Activated T-helper 1 cell treated with Interleukin-2 at 50 U/mL for 16 hours (primary cell): Measurements from ENCODE around the gene MOBP.
"Not testable (repeated sequence)": the region's sequence is repeated elsewhere in the genome, so short reads cannot be mapped to it uniquely, and the experiment has no call there.

Experiments used
- DNase-seq: peaks from one replicate; pipeline ENCODE4 v3.0.0-alpha.2; 2020; ENCODE audit warnings: low read depth

MOBP gene

DNA sequence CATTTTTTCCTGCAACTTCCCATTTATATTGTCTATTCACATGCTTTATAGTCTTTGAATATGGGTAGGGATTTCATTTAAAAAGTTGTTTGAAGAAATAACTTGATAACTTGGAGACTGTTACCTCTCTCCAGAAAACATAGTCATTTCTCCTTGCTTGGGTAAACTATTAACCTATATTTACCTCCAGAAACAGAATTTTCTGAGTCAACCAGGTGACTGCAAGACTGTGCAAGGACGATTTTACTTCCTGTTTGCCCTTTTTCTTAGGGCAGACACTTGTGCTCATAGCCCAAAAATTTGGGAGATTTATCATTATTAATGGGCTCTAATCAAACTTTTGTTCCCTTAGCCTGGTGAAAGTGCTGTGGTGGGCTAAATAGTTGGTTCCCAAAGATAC, 14.3 kb upstream of the MOBP start:
- no peak for DNase-seq

GRCh38 chr3:39453872-39454271, 13.6 kb upstream of the MOBP start:
- not testable (repeated sequence) for DNase-seq

GRCh38 chr3:39454591-39455217, 12.8 kb upstream of the MOBP start:
- DNase-seq = no peak

DNA sequence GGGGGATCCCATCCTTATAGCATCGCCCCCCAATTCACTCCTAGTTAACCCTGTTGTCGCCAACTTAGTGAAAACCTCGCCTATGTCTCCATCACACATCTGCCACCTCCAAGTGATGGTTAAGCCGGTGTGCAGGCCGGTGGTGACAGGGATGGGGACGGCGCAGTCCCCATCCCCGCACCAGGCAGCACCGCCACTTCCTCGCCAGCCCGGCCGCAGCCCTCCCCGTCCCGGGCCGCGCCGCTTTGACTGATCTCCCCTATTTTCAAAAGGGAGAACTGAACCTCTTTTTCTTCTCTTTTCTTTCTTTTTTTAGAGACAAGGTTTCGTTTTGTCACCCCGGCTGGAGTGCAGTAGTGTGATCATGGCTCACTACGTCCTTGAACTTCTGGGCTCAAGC, 11.3 kb upstream of the MOBP start:
- DNase-seq = no peak

DNA sequence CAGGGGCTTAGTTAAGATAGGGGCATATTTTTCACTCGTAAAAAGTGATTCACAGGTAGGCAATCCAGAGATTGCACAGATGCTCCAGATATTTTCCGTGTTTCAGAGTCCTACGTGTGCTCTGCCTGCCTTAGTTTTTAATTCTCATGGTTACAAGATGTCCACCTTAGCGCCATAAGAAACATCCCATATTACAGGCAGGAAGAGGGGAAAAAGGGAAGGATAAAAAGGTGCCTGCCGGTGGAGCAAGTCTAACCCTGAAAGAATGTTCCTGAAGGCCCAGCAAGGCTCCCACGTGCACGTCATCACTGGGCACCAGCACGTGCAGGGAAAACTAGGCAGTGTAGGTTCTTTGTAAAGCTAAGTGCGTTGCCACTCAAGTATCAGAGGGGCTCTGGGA, 10.1 kb upstream of the MOBP start:
- DNase-seq = no peak

GRCh38 chr3:39458579-39458978, 8.9 kb upstream of the MOBP start:
- not testable (repeated sequence) for DNase-seq

GRCh38 chr3:39460677-39461076, 6.8 kb upstream of the MOBP start:
- DNase-seq = no peak

DNA sequence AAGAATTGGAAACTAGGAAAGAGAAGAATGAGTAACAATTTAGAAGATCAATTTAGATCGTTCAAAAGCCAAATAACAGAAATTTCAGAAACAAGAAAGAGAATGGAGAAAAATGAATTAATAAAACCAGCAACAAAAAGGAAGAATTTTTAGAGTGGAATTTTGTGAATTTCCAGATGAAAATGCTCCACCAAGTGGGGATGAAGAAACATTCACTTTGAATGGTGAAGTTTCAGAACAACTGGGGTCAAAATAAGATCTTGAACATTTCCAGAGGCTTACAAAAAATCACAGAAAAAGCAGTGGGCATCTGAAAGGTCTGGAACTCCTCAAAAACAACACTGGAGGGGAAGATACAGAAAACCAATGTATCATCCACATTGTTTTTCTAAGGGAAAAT, 4.2 kb upstream of the MOBP start:
- no peak for DNase-seq

DNA sequence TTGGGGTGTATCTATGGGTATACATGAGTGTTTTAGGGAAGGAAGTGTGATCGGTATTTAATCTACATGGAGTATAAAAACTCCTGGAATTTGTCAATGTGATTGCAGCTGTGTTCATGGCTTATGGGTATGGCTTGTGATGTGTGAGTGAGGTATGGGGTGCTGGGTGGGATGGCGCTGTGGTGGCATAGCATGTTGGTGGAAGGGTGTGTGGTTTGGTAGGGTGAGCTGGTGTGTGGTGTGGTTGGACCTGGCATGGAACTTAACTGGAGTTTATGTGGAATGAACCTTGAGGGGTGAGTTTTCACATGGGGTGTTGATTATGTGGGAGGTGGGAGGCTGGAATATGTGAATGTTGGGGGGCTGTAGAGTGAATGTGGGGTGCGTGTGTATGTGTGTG, 492 bp upstream of the MOBP start:
- DNase-seq = no peak

DNA sequence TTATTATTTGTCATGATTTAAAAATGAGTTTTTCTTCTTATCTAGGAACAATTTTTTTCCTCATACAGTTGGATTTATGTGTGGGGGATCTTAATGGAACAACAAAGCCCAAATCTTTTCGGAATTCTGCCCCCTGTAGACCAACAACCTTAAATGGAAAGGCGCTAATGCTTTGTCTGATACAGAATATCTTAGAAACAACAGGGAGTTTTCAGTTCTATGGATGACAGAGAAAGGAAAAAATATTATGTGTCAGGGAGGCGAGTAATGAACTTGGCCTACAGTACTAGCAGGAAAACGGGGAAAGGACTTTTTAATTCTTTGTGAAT, 592 bp downstream of the MOBP start:
- no peak for DNase-seq

DNA sequence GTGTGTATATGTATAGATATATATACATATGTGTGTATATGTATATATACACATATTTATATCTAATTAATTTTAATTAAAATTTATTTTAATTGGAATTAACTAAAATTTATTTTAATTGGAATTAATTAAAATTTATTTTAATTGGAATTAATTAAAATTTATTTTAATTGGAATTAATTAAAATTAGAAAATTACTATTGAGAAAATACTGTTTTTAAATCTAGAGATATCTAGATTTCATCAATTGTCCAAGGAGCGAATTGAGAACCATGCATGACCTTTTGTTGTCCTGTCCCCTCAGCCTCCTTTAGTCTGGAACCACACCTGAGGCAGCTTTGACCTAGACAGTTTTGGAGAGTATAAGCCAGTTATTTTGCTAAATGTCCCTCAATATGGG, 1.8 kb downstream of the MOBP start:
- DNase-seq = no peak

GRCh38 chr3:39469945-39470344, 2.5 kb downstream of the MOBP start:
- DNase-seq = no peak

- no peak for DNase-seq
These were observed 4.2 kb downstream of the MOBP start for GRCh38 chr3:39471652-39472051.

DNA sequence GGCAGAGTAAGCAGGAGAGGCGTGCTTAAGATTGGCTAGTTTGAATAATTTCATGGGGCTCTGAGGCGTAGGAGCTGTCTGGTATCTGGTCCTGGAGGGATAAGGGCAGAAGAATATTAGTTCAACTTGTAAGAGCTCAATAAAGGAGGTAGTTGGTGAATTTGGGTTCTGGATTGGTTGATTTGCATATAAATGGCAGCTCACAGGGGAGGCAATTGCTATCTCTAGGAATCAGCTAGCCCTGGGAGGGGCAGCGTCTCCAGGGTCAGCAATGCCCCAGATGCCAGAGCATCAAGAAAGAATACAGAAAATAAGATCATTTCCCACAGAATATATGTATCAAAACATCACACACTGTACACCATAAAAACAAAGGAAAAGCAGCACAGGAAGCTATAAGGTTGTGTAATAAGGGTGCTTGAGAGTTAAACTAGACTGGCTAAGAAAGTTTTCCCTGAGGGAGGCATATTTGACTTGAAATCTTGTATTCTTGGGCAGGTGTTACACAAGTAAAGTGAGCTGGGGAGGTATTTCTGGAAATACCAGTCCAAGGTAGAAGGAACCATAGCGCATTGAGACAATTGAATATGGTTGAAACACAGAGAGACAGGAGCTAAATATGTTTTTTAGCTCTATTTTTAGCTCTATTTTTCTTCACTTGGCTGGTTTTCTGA, 6.1 kb downstream of the MOBP start:
- DNase-seq = no peak

- DNase-seq = no peak
These were observed 6.6 kb downstream of the MOBP start for GRCh38 chr3:39474126-39474515.

DNA sequence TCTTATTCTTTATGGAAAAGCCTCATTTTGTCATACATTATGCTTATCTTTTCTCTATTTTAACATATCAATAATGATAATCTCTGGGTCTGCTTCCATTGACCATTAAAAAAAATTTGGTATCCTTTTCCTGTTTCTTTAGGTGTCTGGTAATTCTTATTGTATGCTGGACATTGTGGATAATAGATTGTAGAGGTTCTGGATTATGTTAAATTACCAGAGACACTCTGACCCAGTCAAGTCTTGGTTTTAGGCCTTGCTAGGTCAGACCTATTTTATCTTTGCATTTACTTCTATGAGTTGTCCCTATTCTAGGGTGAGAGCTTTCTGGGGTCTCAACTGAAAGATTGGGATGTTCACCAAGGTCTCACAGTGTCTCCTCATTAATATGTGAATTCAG, 9.3 kb downstream of the MOBP start:
- no peak for DNase-seq

DNA sequence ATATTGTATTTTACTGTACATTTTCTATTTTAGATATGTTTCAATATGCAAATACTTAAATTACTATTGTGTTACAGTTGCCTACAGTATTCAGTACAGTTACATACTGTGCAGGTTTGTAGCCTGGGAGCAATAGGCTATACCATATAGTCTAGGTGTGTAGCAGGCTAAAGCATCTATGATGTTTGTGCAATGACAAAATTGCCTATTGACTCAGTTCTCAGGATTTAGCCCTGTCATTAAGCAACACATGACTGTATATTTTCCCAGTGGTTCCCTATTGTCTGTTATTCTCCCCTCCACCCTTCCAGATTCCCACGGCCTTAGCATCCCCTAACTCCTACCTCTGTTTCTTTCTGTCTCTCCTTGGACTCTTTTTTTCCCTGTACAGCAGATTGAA, 10.7 kb downstream of the MOBP start:
- DNase-seq = no peak

- DNase-seq = no peak
These were observed 12.4 kb downstream of the MOBP start for GRCh38 chr3:39479701-39480414.

- no peak for DNase-seq
These were observed 18.1 kb downstream of the MOBP start for GRCh38 chr3:39485547-39485946.

DNA sequence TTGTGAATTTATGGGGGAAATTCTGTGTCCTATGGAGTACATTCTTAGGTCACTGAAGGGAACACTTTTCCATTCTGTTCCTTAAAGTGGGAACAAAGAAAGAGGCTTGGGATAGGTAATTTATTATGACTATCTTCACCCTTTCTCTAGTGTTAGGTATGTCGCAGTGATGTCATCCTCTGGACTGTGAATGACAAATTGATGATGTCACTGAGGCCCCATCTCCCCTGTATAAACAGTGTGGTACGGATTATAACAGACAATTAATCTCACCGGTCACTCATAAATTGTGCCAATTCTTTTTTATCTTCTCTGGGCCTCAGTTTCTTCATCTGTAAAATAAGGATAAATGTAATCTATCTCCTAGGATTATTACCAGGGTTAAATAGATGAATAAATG, 23.5 kb downstream of the MOBP start:
- DNase-seq = no peak

DNA sequence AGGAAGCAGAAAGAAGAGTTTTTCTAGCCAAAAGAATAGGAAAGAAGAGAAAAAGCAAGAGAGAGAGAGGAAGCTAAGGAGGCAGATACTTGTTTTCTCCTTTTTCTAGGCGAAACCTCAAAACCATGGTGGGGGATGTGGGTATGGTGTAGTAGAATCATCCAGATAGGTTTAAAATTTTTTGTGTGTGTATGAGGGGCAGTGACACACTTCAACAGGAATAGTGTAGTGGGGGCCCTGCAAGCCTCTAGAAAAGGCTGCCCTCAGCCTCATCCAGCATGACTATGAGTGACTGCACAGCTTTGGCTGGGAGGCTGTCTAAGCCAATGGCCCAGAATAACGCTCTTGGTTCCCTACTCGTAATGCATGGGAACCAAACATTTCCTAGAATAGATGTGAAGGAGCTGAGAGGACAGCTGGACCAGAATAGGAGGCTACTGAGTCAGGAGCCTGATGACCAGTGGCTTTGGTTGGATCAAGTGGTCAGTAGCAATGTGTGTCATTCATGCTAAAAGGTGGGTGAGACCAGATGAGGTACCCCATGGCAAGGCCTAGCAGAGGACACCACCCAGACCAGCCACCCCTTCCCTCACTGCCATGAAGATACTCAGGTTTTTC, 24.4 kb downstream of the MOBP start:
- DNase-seq = no peak

DNA sequence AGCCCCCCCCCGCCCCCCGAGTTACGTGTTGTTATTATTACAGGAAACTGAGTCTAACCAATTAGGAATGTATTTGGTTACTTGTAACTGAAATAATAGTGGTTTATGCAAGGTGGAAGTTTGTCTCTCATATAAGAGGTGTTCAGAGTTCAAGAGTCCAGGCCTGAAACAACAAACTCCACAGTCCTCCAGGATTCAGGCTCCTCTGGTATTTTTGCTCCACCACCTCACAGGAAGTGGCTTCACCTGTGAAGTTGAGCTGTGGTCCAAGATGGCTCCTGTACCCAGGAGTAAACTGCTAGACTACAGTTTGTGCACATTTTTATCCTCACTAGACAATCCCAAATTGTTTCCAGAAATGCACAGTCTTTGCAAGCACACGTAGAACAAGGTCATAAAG, 27.3 kb downstream of the MOBP start:
- DNase-seq = no peak

- DNase-seq = no peak
These were observed 30.3 kb downstream of the MOBP start for GRCh38 chr3:39497753-39498152.
